Spleen (tissue), 7 donors: Measurements from ENCODE around the gene OR13D1.

Experiments used
- CTCF ChIP-seq, 11 experiments: fragments of 200-600 bp in 7 of 11; fragments of 450-650 bp in 4 of 11; sonication (generic) in 4 of 11; IDR thresholded peaks in 8 of 11; conservative IDR thresholded peaks in 3 of 11; 1 replicate in 7 of 11; 2 replicates in 4 of 11; pipeline versions ENCODE4 v1.4.0 to v1.8.0; 2016 to 2021; ENCODE audit warnings: antibody characterized with exemption in 11 of 11, inconsistent platforms in 4 of 11, mild to moderate bottlenecking in 1 of 11
- POLR2A ChIP-seq, 3 donors: fragments of 450-650 bp; IDR thresholded peaks; one replicate each; pipeline ENCODE4 v1.5.1; 2017; ENCODE audit warnings: antibody characterized with exemption in 3 of 3, mild to moderate bottlenecking in 1 of 3
- POLR2AphosphoS5 ChIP-seq, 3 donors: sonication (generic); formaldehyde crosslinking; IDR thresholded peaks; one replicate each; pipeline ENCODE4 v1.5.1; 2017; ENCODE audit warnings: antibody characterized with exemption in 3 of 3
- donor health status: DM: no; HTN: no; CAD: no; lungs with moderate emphysema.
- donor health status: DM: no; HTN: no; CAD: no.
- donor health status: DM: no; HTN: no; CAD: no.

GRCh38 chr9:104725014-104725413 lies 30.7 kb downstream of the OR13D1 start:
- TF ChIP-seq CTCF (IDR thresholded peaks at IDR 0.05 in 8 of 11, conservative IDR thresholded peaks at IDR 0.05 in 3 of 11) = no peak
- no peak for TF ChIP-seq POLR2AphosphoS5 (IDR thresholded peaks at IDR 0.05)
- TF ChIP-seq POLR2A (IDR thresholded peaks at IDR 0.05) = no peak
